Brain microvascular endothelial cell (primary cell): ENCODE results near the gene SMIM45.

ENCODE experiments used
- DNase-seq: peaks from one replicate; pipeline ENCODE4 v3.0.0-alpha.2; 2020
- H3K27ac ChIP-seq: fragments of 250-450 bp; sonication (Bioruptor Pico); 2 replicates; pipeline ENCODE4 v1.5.1; 2020; ENCODE audit warnings: mild to moderate bottlenecking, moderate library complexity
- H3K27me3 ChIP-seq: fragments of 250-450 bp; sonication (Bioruptor Pico); replicated peaks from 2 replicates; pipeline ENCODE4 v1.5.1; 2020; ENCODE audit warnings: mild to moderate bottlenecking
- H3K36me3 ChIP-seq: fragments of 250-450 bp; sonication (Bioruptor Pico); replicated peaks from 2 replicates; pipeline ENCODE4 v1.5.1; 2020; ENCODE audit warnings: mild to moderate bottlenecking
- H3K4me3 ChIP-seq: 2 replicates; pipeline ENCODE4 v1.5.1; 2011; ENCODE audit warnings: low read depth, mild to moderate bottlenecking, control low read depth, low read length, moderate library complexity
- CTCF ChIP-seq: IDR thresholded peaks from 2 replicates; pipeline ENCODE4 v1.5.1; 2011; ENCODE audit warnings: low read depth, mild to moderate bottlenecking, moderate library complexity, low read length, control low read depth, inconsistent platforms; ENCODE audit errors: missing control alignments
- in situ Hi-C: cut with HindIII; loops from 2 replicates; pipeline ENCODE4 v1.10.0; 2017; ENCODE audit warnings: low sequenced_read_pairs, low pct_ligation_motif_present

Gene SMIM45

GRCh38 chr22:41936894-41937169 is 15.1 kb upstream of the SMIM45 start:
- no peak overlapping the region for H3K27ac ChIP-seq
- no peak overlapping the region for H3K4me3 ChIP-seq
- DNase-seq, result no peak
- in situ Hi-C loops, result no loop called here
- H3K36me3 ChIP-seq, result no peaks in the 10 kb centered on the region
- no peak for TF ChIP-seq CTCF
- no peaks in the 10 kb centered on the region for H3K27me3 ChIP-seq

GRCh38 chr22:41939981-41940831 is 11.7 kb upstream of the SMIM45 start:
- no peak for DNase-seq
- no peak overlapping the region for H3K4me3 ChIP-seq
- in situ Hi-C loops, result no loop called here
- H3K27me3 ChIP-seq, result no peaks in the 10 kb centered on the region
- H3K27ac ChIP-seq, result peak overlapping the region; percentile 29
- TF ChIP-seq CTCF, result no peak
- no peaks in the 10 kb centered on the region for H3K36me3 ChIP-seq

- DNase-seq, result peak; percentile 79
- Histone ChIP-seq H3K36me3 (no peaks in the 10 kb centered on the region), H3K27ac (peak overlapping the region; percentile 59), H3K27me3 (no peaks in the 10 kb centered on the region), H3K4me3 (no peak overlapping the region)
- in situ Hi-C loops, result no loop called here
- TF ChIP-seq CTCF, result peak; percentile 95
Measured at GRCh38 chr22:41940832-41941765, 10.9 kb upstream of the SMIM45 start.

- no peak for TF ChIP-seq CTCF
- Histone ChIP-seq H3K27ac (no peak overlapping the region), H3K36me3 (no peaks in the 10 kb centered on the region), H3K4me3 (no peak overlapping the region), H3K27me3 (no peaks in the 10 kb centered on the region)
- DNase-seq, result peak; percentile 27
- in situ Hi-C loops, result no loop called here
Measured at GRCh38 chr22:41943661-41944209, 8.2 kb upstream of the SMIM45 start.

GRCh38 chr22:41946629-41947423 is 5.1 kb upstream of the SMIM45 start, which contains the start of gene CENPM:
Gene CENPM, minus strand, starts transcription at chr22:41947152. Its CDS starts 76 bp downstream, at chr22:41947076.
- H3K27me3 ChIP-seq, result no peaks in the 10 kb centered on the region
- H3K36me3 ChIP-seq, result no peaks in the 10 kb centered on the region
- in situ Hi-C loops, result no loop called here
- H3K27ac ChIP-seq, result peak within 1 kb of the TSS; percentile 5
- DNase-seq, result peak; percentile 93
- TF ChIP-seq CTCF, result no peak
- H3K4me3 ChIP-seq, result peak within 1 kb of the TSS; percentile 88
